ENCODE data around the gene EBF4.

The EBF4 gene

GRCh38 chr20:2703716-2704475 is 11.3 kb downstream of the EBF4 start:
- DNase-seq = no peak

GRCh38 chr20:2705931-2706645 is 13.5 kb downstream of the EBF4 start:
- DNase-seq = no peak

GRCh38 chr20:2706688-2707352 is 14.2 kb downstream of the EBF4 start:
- no peak for DNase-seq

GRCh38 chr20:2707353-2708072 is 14.9 kb downstream of the EBF4 start:
- no peak for DNase-seq

- DNase-seq = no peak
Observed at GRCh38 chr20:2708073-2708415, 15.5 kb downstream of the EBF4 start.

GRCh38 chr20:2708665-2709064 is 16.1 kb downstream of the EBF4 start:
- DNase-seq = no peak

GRCh38 chr20:2709205-2709981 is 16.8 kb downstream of the EBF4 start:
- DNase-seq = no peak

GRCh38 chr20:2713285-2713684 is 20.7 kb downstream of the EBF4 start:
- no peak for DNase-seq

- DNase-seq = no peak
Observed at GRCh38 chr20:2729251-2729713, 36.7 kb downstream of the EBF4 start.

GRCh38 chr20:2729791-2730190 is 37.2 kb downstream of the EBF4 start:
- DNase-seq = no peak

- DNase-seq = no peak
Observed at GRCh38 chr20:2734899-2735298, 42.3 kb downstream of the EBF4 start.

- no peak for DNase-seq
Observed at GRCh38 chr20:2736441-2736840, 43.9 kb downstream of the EBF4 start.

GRCh38 chr20:2738331-2739041 is 45.9 kb downstream of the EBF4 start:
- no peak for DNase-seq

- no peak for DNase-seq
Observed at GRCh38 chr20:2739042-2739398, 46.4 kb downstream of the EBF4 start.

GRCh38 chr20:2740702-2741101 is 48.1 kb downstream of the EBF4 start:
- DNase-seq = no peak

GRCh38 chr20:2741463-2741862 is 48.9 kb downstream of the EBF4 start:
- DNase-seq = no peak

GRCh38 chr20:2741881-2742280 is 49.3 kb downstream of the EBF4 start:
- DNase-seq = no peak

GRCh38 chr20:2742431-2742830 is 49.9 kb downstream of the EBF4 start:
- no peak for DNase-seq

- peak; percentile 57 for DNase-seq
Observed at GRCh38 chr20:2742934-2743559, 50.5 kb downstream of the EBF4 start.

GRCh38 chr20:2745060-2745910 is 52.7 kb downstream of the EBF4 start:
- DNase-seq = no peak

Data from activated effector memory CD4-positive, alpha-beta T cell treated with Interleukin-2 at 50 U/mL for 16 hours (primary cell).